ENCODE measurements around the gene WIF1.

WIF1 gene

DNA sequence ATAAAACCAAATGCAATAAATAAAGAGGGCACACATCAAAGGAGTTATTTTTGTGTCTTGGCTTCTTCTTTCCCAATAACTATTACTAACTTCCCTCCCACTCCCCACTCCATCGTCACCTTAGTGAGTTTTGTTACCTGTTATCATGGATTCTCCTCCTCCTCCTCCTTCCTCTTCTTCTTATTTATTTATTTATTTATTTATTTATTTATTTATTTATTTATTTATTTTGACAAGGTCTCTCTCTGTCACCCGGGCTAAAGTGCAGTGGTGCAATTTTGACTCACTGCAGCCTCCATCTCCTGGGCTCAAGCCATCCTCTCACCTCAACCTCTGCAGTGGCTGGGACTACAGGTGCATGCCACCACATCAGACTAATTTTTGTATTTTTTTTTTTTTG lies 26.4 kb downstream of the WIF1 start:
- Histone ChIP-seq H3K4me2 (ENCODE audit: low read length) (no peak overlapping the region), H3K79me2 (ENCODE audit: control insufficient read depth, insufficient read depth, low read length) (no peaks in the 10 kb centered on the region), H3K4me1 (ENCODE audit: control insufficient read depth, low read depth, low read length) (no peaks in the 10 kb centered on the region), H3K4me3 (ENCODE audit: low read length) (no peak overlapping the region), H3K79me1 (ENCODE audit: low read length) (no peaks in the 10 kb centered on the region), H2BK120ac (ENCODE audit: low read depth, low read length) (no peak overlapping the region), H3K36me3 (ENCODE audit: control insufficient read depth, insufficient read depth, low read length) (no peaks in the 10 kb centered on the region), H2BK5ac (ENCODE audit: low read length) (no peak overlapping the region), H3K4ac (ENCODE audit: low read depth, low read length) (no peak overlapping the region), H3K27ac (ENCODE audit: low read depth, low read length) (no peak overlapping the region), H3K56ac (ENCODE audit: low read length) (no peak overlapping the region), H2AK5ac (ENCODE audit: low read length) (no peak overlapping the region), H3K27me3 (ENCODE audit: insufficient read depth, low read length, poor library complexity) (no peaks in the 10 kb centered on the region), H3K18ac (ENCODE audit: low read length) (no peak overlapping the region), H3K9ac (ENCODE audit: low read length) (no peak overlapping the region), H3K23ac (ENCODE audit: low read length) (no peak overlapping the region), H2BK15ac (replicated peaks; ENCODE audit: low read depth) (no peak overlapping the region), H4K8ac (ENCODE audit: low read depth, low read length) (no peak overlapping the region), H4K5ac (ENCODE audit: low read length) (no peak overlapping the region)
- no peak for DNase-seq
- no CpG with 5 or more reads among the region's 2 CpGs for WGBS (ENCODE audit: extremely low coverage, insufficient coverage, low lambda C conversion rate)

DNA sequence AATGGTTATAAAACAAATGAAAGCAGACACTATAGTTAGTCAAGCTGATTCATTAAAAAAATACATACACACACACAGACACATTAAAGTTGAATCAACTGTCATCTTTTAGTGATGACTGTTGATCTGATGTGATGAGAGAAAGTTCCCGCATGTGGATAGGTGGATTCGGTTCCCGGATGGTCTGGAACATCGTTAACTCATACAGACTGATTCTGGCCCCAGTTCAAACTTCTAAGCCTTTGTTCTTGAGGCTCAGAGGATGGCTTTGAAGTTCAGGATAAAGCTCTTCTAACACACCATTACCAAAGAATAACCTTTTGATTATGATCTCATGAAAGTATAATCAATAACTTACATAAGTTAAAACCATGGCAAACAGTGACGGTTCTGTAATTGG lies 27.5 kb downstream of the WIF1 start:
- no peak overlapping the region for H4K5ac ChIP-seq (ENCODE audit: low read length)
- H3K56ac ChIP-seq (ENCODE audit: low read length), result no peak overlapping the region
- no peaks in the 10 kb centered on the region for H3K36me3 ChIP-seq (ENCODE audit: control insufficient read depth, insufficient read depth, low read length)
- no peaks in the 10 kb centered on the region for H3K79me2 ChIP-seq (ENCODE audit: control insufficient read depth, insufficient read depth, low read length)
- no peaks in the 10 kb centered on the region for H3K4me1 ChIP-seq (ENCODE audit: control insufficient read depth, low read depth, low read length)
- DNase-seq, result no peak
- no peak overlapping the region for H2AK5ac ChIP-seq (ENCODE audit: low read length)
- no peak overlapping the region for H2BK15ac ChIP-seq (replicated peaks; ENCODE audit: low read depth)
- H3K18ac ChIP-seq (ENCODE audit: low read length), result no peak overlapping the region
- no peak overlapping the region for H3K27ac ChIP-seq (ENCODE audit: low read depth, low read length)
- H3K4me3 ChIP-seq (ENCODE audit: low read length), result no peak overlapping the region
- H3K9ac ChIP-seq (ENCODE audit: low read length), result no peak overlapping the region
- no peak overlapping the region for H2BK120ac ChIP-seq (ENCODE audit: low read depth, low read length)
- no peak overlapping the region for H2BK5ac ChIP-seq (ENCODE audit: low read length)
- no CpG with 5 or more reads among the region's 5 CpGs for WGBS (ENCODE audit: extremely low coverage, insufficient coverage, low lambda C conversion rate)
- H3K4me2 ChIP-seq (ENCODE audit: low read length), result no peak overlapping the region
- H3K79me1 ChIP-seq (ENCODE audit: low read length), result no peaks in the 10 kb centered on the region
- H3K23ac ChIP-seq (ENCODE audit: low read length), result no peak overlapping the region
- no peaks in the 10 kb centered on the region for H3K27me3 ChIP-seq (ENCODE audit: insufficient read depth, low read length, poor library complexity)
- no peak overlapping the region for H4K8ac ChIP-seq (ENCODE audit: low read depth, low read length)
- no peak overlapping the region for H3K4ac ChIP-seq (ENCODE audit: low read depth, low read length)

GRCh38 chr12:65090461-65090860 lies 30.6 kb downstream of the WIF1 start:
- no peak overlapping the region for H3K18ac ChIP-seq (ENCODE audit: low read length)
- no peak overlapping the region for H3K27ac ChIP-seq (ENCODE audit: low read depth, low read length)
- no peak overlapping the region for H3K4ac ChIP-seq (ENCODE audit: low read depth, low read length)
- H3K4me3 ChIP-seq (ENCODE audit: low read length), result no peak overlapping the region
- no peak overlapping the region for H2BK15ac ChIP-seq (replicated peaks; ENCODE audit: low read depth)
- no peaks in the 10 kb centered on the region for H3K36me3 ChIP-seq (ENCODE audit: control insufficient read depth, insufficient read depth, low read length)
- no peak for DNase-seq
- H3K56ac ChIP-seq (ENCODE audit: low read length), result no peak overlapping the region
- H2BK5ac ChIP-seq (ENCODE audit: low read length), result no peak overlapping the region
- no peaks in the 10 kb centered on the region for H3K4me1 ChIP-seq (ENCODE audit: control insufficient read depth, low read depth, low read length)
- no peak overlapping the region for H2BK120ac ChIP-seq (ENCODE audit: low read depth, low read length)
- no peak overlapping the region for H4K5ac ChIP-seq (ENCODE audit: low read length)
- H4K8ac ChIP-seq (ENCODE audit: low read depth, low read length), result no peak overlapping the region
- no peak overlapping the region for H2AK5ac ChIP-seq (ENCODE audit: low read length)
- H3K4me2 ChIP-seq (ENCODE audit: low read length), result no peak overlapping the region
- WGBS (ENCODE audit: extremely low coverage, insufficient coverage, low lambda C conversion rate), result no CpG with 5 or more reads among the region's 2 CpGs
- H3K9ac ChIP-seq (ENCODE audit: low read length), result no peak overlapping the region
- H3K79me2 ChIP-seq (ENCODE audit: control insufficient read depth, insufficient read depth, low read length), result no peaks in the 10 kb centered on the region
- no peaks in the 10 kb centered on the region for H3K27me3 ChIP-seq (ENCODE audit: insufficient read depth, low read length, poor library complexity)
- no peaks in the 10 kb centered on the region for H3K79me1 ChIP-seq (ENCODE audit: low read length)
- no peak overlapping the region for H3K23ac ChIP-seq (ENCODE audit: low read length)

DNA sequence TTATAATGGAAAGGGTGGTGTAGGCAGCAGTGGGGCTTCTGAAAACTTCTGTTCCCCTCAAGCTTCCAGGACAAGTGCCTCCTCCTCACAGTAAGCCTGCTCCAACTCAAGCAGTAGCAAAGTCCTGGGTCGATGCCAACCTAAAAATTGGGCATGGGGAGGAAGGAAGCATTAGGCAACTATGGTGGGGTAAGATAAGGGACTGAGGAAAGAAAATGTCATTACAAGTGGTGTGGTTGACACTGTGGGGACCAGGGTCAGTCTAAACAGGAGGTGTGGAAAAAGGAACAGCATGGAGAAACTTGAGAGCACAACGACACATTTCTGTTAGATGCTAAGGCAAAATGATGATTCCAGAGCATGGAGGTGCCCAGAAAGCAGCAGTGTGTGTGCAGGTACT lies 34.9 kb downstream of the WIF1 start:
- no peak overlapping the region for H3K9ac ChIP-seq (ENCODE audit: low read length)
- no peak overlapping the region for H3K56ac ChIP-seq (ENCODE audit: low read length)
- H3K4me1 ChIP-seq (ENCODE audit: control insufficient read depth, low read depth, low read length), result no peaks in the 10 kb centered on the region
- no peak for DNase-seq
- H3K79me1 ChIP-seq (ENCODE audit: low read length), result no peaks in the 10 kb centered on the region
- no peaks in the 10 kb centered on the region for H3K27me3 ChIP-seq (ENCODE audit: insufficient read depth, low read length, poor library complexity)
- no peak overlapping the region for H2BK15ac ChIP-seq (replicated peaks; ENCODE audit: low read depth)
- H3K18ac ChIP-seq (ENCODE audit: low read length), result no peak overlapping the region
- no peak overlapping the region for H3K4me2 ChIP-seq (ENCODE audit: low read length)
- no peak overlapping the region for H2BK5ac ChIP-seq (ENCODE audit: low read length)
- H3K27ac ChIP-seq (ENCODE audit: low read depth, low read length), result no peak overlapping the region
- H3K4ac ChIP-seq (ENCODE audit: low read depth, low read length), result no peak overlapping the region
- H4K8ac ChIP-seq (ENCODE audit: low read depth, low read length), result no peak overlapping the region
- WGBS (ENCODE audit: extremely low coverage, insufficient coverage, low lambda C conversion rate), result no CpG with 5 or more reads among the region's 2 CpGs
- no peak overlapping the region for H2BK120ac ChIP-seq (ENCODE audit: low read depth, low read length)
- no peaks in the 10 kb centered on the region for H3K36me3 ChIP-seq (ENCODE audit: control insufficient read depth, insufficient read depth, low read length)
- no peak overlapping the region for H3K23ac ChIP-seq (ENCODE audit: low read length)
- H3K79me2 ChIP-seq (ENCODE audit: control insufficient read depth, insufficient read depth, low read length), result no peaks in the 10 kb centered on the region
- H3K4me3 ChIP-seq (ENCODE audit: low read length), result no peak overlapping the region
- no peak overlapping the region for H4K5ac ChIP-seq (ENCODE audit: low read length)
- H2AK5ac ChIP-seq (ENCODE audit: low read length), result no peak overlapping the region

GRCh38 chr12:65084579-65084978 lies 36.5 kb downstream of the WIF1 start:
- no CpG with 5 or more reads among the region's 3 CpGs for WGBS (ENCODE audit: extremely low coverage, insufficient coverage, low lambda C conversion rate)
- Histone ChIP-seq H3K79me2 (ENCODE audit: control insufficient read depth, insufficient read depth, low read length) (no peaks in the 10 kb centered on the region), H3K27ac (ENCODE audit: low read depth, low read length) (no peak overlapping the region), H3K18ac (ENCODE audit: low read length) (no peak overlapping the region), H3K4ac (ENCODE audit: low read depth, low read length) (no peak overlapping the region), H3K4me3 (ENCODE audit: low read length) (no peak overlapping the region), H3K36me3 (ENCODE audit: control insufficient read depth, insufficient read depth, low read length) (no peaks in the 10 kb centered on the region), H2BK120ac (ENCODE audit: low read depth, low read length) (no peak overlapping the region), H3K4me2 (ENCODE audit: low read length) (no peak overlapping the region), H3K9ac (ENCODE audit: low read length) (no peak overlapping the region), H3K23ac (ENCODE audit: low read length) (no peak overlapping the region), H2BK5ac (ENCODE audit: low read length) (no peak overlapping the region), H2AK5ac (ENCODE audit: low read length) (no peak overlapping the region), H3K27me3 (ENCODE audit: insufficient read depth, low read length, poor library complexity) (no peaks in the 10 kb centered on the region), H2BK15ac (replicated peaks; ENCODE audit: low read depth) (no peak overlapping the region), H4K5ac (ENCODE audit: low read length) (no peak overlapping the region), H4K8ac (ENCODE audit: low read depth, low read length) (no peak overlapping the region), H3K4me1 (ENCODE audit: control insufficient read depth, low read depth, low read length) (no peaks in the 10 kb centered on the region), H3K79me1 (ENCODE audit: low read length) (no peaks in the 10 kb centered on the region), H3K56ac (ENCODE audit: low read length) (no peak overlapping the region)
- no peak for DNase-seq

DNA sequence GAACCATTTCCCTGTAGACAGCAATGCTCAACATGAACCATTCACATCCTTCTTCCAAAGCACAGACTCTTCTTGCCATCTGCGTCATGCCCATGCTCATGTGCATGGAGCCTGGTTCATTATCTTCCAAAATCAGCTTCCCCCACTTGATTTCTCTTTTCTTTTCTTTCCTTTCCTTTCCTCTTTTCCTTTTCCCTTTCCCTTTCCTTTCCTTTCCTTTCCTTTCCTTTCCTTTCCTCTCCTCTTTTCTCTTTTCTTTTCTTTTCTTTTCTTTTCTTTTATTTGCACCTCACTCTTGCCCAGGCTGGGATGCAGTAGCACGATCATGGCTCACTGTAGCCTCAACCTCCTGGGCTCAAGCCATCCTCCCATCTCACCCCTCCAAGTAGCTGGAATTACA lies 37.5 kb downstream of the WIF1 start:
- Histone ChIP-seq H2BK5ac (ENCODE audit: low read length) (no peak overlapping the region), H3K4ac (ENCODE audit: low read depth, low read length) (no peak overlapping the region), H3K18ac (ENCODE audit: low read length) (no peak overlapping the region), H4K8ac (ENCODE audit: low read depth, low read length) (no peak overlapping the region), H3K56ac (ENCODE audit: low read length) (no peak overlapping the region), H3K36me3 (ENCODE audit: control insufficient read depth, insufficient read depth, low read length) (no peaks in the 10 kb centered on the region), H3K27me3 (ENCODE audit: insufficient read depth, low read length, poor library complexity) (no peaks in the 10 kb centered on the region), H3K27ac (ENCODE audit: low read depth, low read length) (no peak overlapping the region), H3K23ac (ENCODE audit: low read length) (no peak overlapping the region), H2BK15ac (replicated peaks; ENCODE audit: low read depth) (no peak overlapping the region), H3K4me2 (ENCODE audit: low read length) (no peak overlapping the region), H2AK5ac (ENCODE audit: low read length) (no peak overlapping the region), H2BK120ac (ENCODE audit: low read depth, low read length) (no peak overlapping the region), H3K4me3 (ENCODE audit: low read length) (no peak overlapping the region), H3K4me1 (ENCODE audit: control insufficient read depth, low read depth, low read length) (no peaks in the 10 kb centered on the region), H3K79me2 (ENCODE audit: control insufficient read depth, insufficient read depth, low read length) (no peaks in the 10 kb centered on the region), H3K79me1 (ENCODE audit: low read length) (no peaks in the 10 kb centered on the region), H3K9ac (ENCODE audit: low read length) (no peak overlapping the region), H4K5ac (ENCODE audit: low read length) (no peak overlapping the region)
- no CpG with 5 or more reads among the region's 2 CpGs for WGBS (ENCODE audit: extremely low coverage, insufficient coverage, low lambda C conversion rate)
- DNase-seq, result no peak
